HG02763 (cell line): ENCODE data around the gene ARHGAP42.
"Not testable (repeated sequence)": the region's sequence is repeated elsewhere in the genome, so short reads cannot be mapped to it uniquely, and the experiment has no call there.

Experiments
- ATAC-seq: cut with Tn5 transposase; IDR thresholded peaks from one replicate; pipeline ENCODE4 v1.9.1; 2021; ENCODE audit warnings: mild to moderate bottlenecking, moderate library complexity; ENCODE audit not compliant: unreplicated experiment

The ARHGAP42 gene

GRCh38 chr11:100687054-100687629, at the start of gene ARHGAP42:
TSS of gene ARHGAP42 (plus strand) at chr11:100687288. CDS start at chr11:100687679, 391 bp downstream.
- ATAC-seq, result peak; percentile 75

GRCh38 chr11:100637706-100638105, 49.4 kb upstream of the ARHGAP42 start:
- ATAC-seq, result no peak

- ATAC-seq, result no peak
Measured at GRCh38 chr11:100638648-100639047, 48.4 kb upstream of the ARHGAP42 start.

- ATAC-seq, result no peak
Measured at GRCh38 chr11:100639140-100639539, 47.9 kb upstream of the ARHGAP42 start.

GRCh38 chr11:100640071-100640470, 47.0 kb upstream of the ARHGAP42 start:
- no peak for ATAC-seq

GRCh38 chr11:100640646-100641045, 46.4 kb upstream of the ARHGAP42 start:
- ATAC-seq, result no peak

GRCh38 chr11:100641456-100641855, 45.6 kb upstream of the ARHGAP42 start:
- ATAC-seq, result no peak

GRCh38 chr11:100646545-100646944, 40.5 kb upstream of the ARHGAP42 start:
- no peak for ATAC-seq

- no peak for ATAC-seq
Measured at GRCh38 chr11:100647861-100648260, 39.2 kb upstream of the ARHGAP42 start.

GRCh38 chr11:100663583-100663982, 23.5 kb upstream of the ARHGAP42 start:
- ATAC-seq, result no peak

GRCh38 chr11:100663996-100664395, 23.1 kb upstream of the ARHGAP42 start:
- ATAC-seq, result no peak

- not testable (repeated sequence) for ATAC-seq
Measured at GRCh38 chr11:100666816-100667215, 20.3 kb upstream of the ARHGAP42 start.

GRCh38 chr11:100667449-100667848, 19.6 kb upstream of the ARHGAP42 start:
- no peak for ATAC-seq

- ATAC-seq, result no peak
Measured at GRCh38 chr11:100670140-100670539, 16.9 kb upstream of the ARHGAP42 start.

GRCh38 chr11:100671471-100671870, 15.6 kb upstream of the ARHGAP42 start:
- ATAC-seq, result no peak

GRCh38 chr11:100672498-100673033, 14.5 kb upstream of the ARHGAP42 start:
- no peak for ATAC-seq

- no peak for ATAC-seq
Measured at GRCh38 chr11:100673063-100673462, 14.0 kb upstream of the ARHGAP42 start.

GRCh38 chr11:100674212-100674611, 12.9 kb upstream of the ARHGAP42 start:
- ATAC-seq, result no peak

GRCh38 chr11:100675115-100675650, 11.9 kb upstream of the ARHGAP42 start:
- ATAC-seq, result no peak

- ATAC-seq, result no peak
Measured at GRCh38 chr11:100676901-100677300, 10.2 kb upstream of the ARHGAP42 start.

- ATAC-seq, result no peak
Measured at GRCh38 chr11:100677796-100678195, 9.3 kb upstream of the ARHGAP42 start.

- no peak for ATAC-seq
Measured at GRCh38 chr11:100680070-100680469, 7.0 kb upstream of the ARHGAP42 start.

- peak; percentile 99 for ATAC-seq
Measured at GRCh38 chr11:100681064-100681502, 6.0 kb upstream of the ARHGAP42 start.
